ENCODE data around the gene KIAA0513. TPM values are rescaled to one million over a fixed set of nuclear protein-coding genes. Genes with fewer than 3 reads are reported as not detected.
A peak's percentile ranks its signal among the peaks of the same experiment; 100 is the strongest.

KIAA0513 gene
- total and polyA plus RNA-seq, 2 donors (not counting 3 experiments of a cell fraction or from before 2014, with no cell fraction given), result 1.8 to 4.3 TPM

GRCh38 chr16:84999200-84999599 is 28.4 kb upstream of the KIAA0513 start:
- intact Hi-C loops (cut with micrococcal nuclease) (no loop called here), dilution Hi-C loops (cut with MboI; ENCODE audit: extremely low pct_ligation_motif_present, low sequenced_read_pairs) (no loop called here)
- DNase-seq (ENCODE audit: low read depth, low spot score) (peak; percentile 69), FAIRE-seq (peak; percentile 74)
- ChIA-PET CTCF (interaction anchor here (0.7 to 2.6 kb wide), 2 partner anchors 17 to 88 kb away, joined by 3 to 12 read pairs; no protein-coding TSS in a partner anchor), POLR2A (no interaction called here)
- Histone ChIP-seq H3K27me3 (ENCODE audit: control insufficient read depth in 2 of 2, insufficient read depth in 2 of 2, low read length in 2 of 2) (no peaks in the 10 kb centered on the region), H3K79me2 (ENCODE audit: control insufficient read depth, insufficient read depth, low read length) (peaks cover 64% of the 10 kb centered on the region), H3K9me3 (replicated peaks; ENCODE audit: control insufficient read depth, insufficient read depth, low read length) (no peaks in the 10 kb centered on the region), H3K9ac (replicated peaks; ENCODE audit: extremely low read depth, insufficient read depth, low read length) (peak overlapping the region; percentile 24), H3K27ac (ENCODE audit: insufficient read depth, low read depth, low read length) (peak overlapping the region; percentile 69), H3K4me3 (replicated peaks in 1 of 3; ENCODE audit: insufficient read depth in 1 of 3, low read depth in 1 of 3, low read length in 3 of 3) (no peak overlapping the region), H2AFZ (ENCODE audit: low read depth, low read length) (no peak overlapping the region), H4K20me1 (replicated peaks; ENCODE audit: control insufficient read depth, extremely low read depth, insufficient read depth, low read length) (no peaks in the 10 kb centered on the region), H3K36me3 (ENCODE audit: control insufficient read depth in 2 of 2, extremely low read depth in 1 of 2, insufficient read depth in 2 of 2, low read length in 2 of 2) (peaks cover 2 to 3% of the 10 kb centered on the region in 2 experiments), H3K9me1 (replicated peaks; ENCODE audit: control insufficient read depth, extremely low read depth, insufficient read depth, low read length) (no peaks in the 10 kb centered on the region), H3K4me1 (ENCODE audit: control insufficient read depth, extremely low read depth, insufficient read depth, low read length) (peaks cover 22% of the 10 kb centered on the region), H3K4me2 (ENCODE audit: insufficient read depth, low read length) (peak overlapping the region; percentile 79)
- no TSS peak for BruUV-seq (replicated peaks)
- peak; percentile 64 for TF ChIP-seq FOS (IDR thresholded peaks at IDR 0.05; ENCODE audit: borderline replicate concordance, insufficient read depth, low read length)
- peak; percentile 45 for TF ChIP-seq JUN (IDR thresholded peaks at IDR 0.05; ENCODE audit: borderline replicate concordance, insufficient read depth, insufficient read length, low read depth)
- no peak for TF ChIP-seq POLR2AphosphoS5 (IDR thresholded peaks at IDR 0.05; ENCODE audit: insufficient read depth, low read depth, low read length)
- TF ChIP-seq MYC (IDR thresholded peaks at IDR 0.05; ENCODE audit: low read depth, low read length), result no peak
- no peak for TF ChIP-seq EZH2 (IDR thresholded peaks at IDR 0.05; ENCODE audit: borderline replicate concordance, low read depth, low read length, severe bottlenecking)

DNA sequence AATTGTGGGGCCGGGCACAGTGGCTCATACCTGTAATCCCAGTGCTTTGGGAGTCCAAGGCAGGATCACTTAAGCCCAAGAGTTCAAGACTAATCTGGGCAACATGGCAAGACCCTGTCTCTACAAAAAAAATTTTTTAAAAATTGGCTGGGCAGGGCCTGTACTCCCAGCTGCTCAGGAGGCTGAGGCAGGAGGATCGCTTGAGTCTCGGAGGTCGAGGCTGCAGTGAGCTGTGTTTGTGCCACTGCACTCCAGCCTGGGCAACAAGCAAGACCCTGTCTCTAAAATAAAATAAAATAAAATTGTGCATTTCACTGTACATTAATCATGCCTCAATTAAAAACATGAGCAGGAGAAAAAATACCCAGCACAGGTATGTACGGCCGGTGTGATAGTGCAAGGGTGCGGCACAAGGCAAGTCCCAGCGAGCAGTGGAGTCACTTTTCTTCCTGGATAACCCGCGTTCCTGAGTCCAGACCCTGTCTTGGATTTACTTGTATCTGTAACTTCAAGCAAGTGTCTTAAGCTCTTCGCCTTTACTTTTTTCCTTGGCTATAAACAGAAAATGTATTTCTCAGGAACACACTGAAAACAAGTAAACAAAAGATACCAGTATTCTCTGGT is 27.6 kb upstream of the KIAA0513 start:
- ChIA-PET POLR2A (no interaction called here), CTCF (interaction anchor here (2.6 kb wide), 1 partner anchor 87 kb away, joined by 12 read pairs; no protein-coding TSS in a partner anchor)
- intact Hi-C loops (cut with micrococcal nuclease), result no loop called here
- Histone ChIP-seq H3K4me3 (replicated peaks in 1 of 3; ENCODE audit: insufficient read depth in 1 of 3, low read depth in 1 of 3, low read length in 3 of 3) (no peak overlapping the region), H3K4me2 (ENCODE audit: insufficient read depth, low read length) (no peak overlapping the region), H3K36me3 (ENCODE audit: control insufficient read depth in 2 of 2, extremely low read depth in 1 of 2, insufficient read depth in 2 of 2, low read length in 2 of 2) (no peaks in the 10 kb centered on the region), H2AFZ (ENCODE audit: low read depth, low read length) (no peak overlapping the region), H3K4me1 (ENCODE audit: control insufficient read depth, extremely low read depth, insufficient read depth, low read length) (peaks cover 19% of the 10 kb centered on the region), H3K79me2 (ENCODE audit: control insufficient read depth, insufficient read depth, low read length) (peaks cover 69% of the 10 kb centered on the region), H3K9me1 (replicated peaks; ENCODE audit: control insufficient read depth, extremely low read depth, insufficient read depth, low read length) (no peaks in the 10 kb centered on the region), H4K20me1 (replicated peaks; ENCODE audit: control insufficient read depth, extremely low read depth, insufficient read depth, low read length) (no peaks in the 10 kb centered on the region), H3K27me3 (ENCODE audit: control insufficient read depth in 2 of 2, insufficient read depth in 2 of 2, low read length in 2 of 2) (no peaks in the 10 kb centered on the region), H3K9ac (replicated peaks; ENCODE audit: extremely low read depth, insufficient read depth, low read length) (no peak overlapping the region), H3K27ac (ENCODE audit: insufficient read depth, low read depth, low read length) (peak overlapping the region; percentile 69), H3K9me3 (replicated peaks; ENCODE audit: control insufficient read depth, insufficient read depth, low read length) (no peaks in the 10 kb centered on the region)
- FAIRE-seq, result no peak
- dilution Hi-C loops (cut with MboI; ENCODE audit: extremely low pct_ligation_motif_present, low sequenced_read_pairs), result no loop called here
- TF ChIP-seq CTCF (IDR thresholded peaks at IDR 0.05; ENCODE audit: extremely low read depth in 1 of 2, insufficient read depth in 1 of 2, low read depth in 1 of 2, low read length in 2 of 2), result no peak
- TF ChIP-seq MYC (IDR thresholded peaks at IDR 0.05; ENCODE audit: low read depth, low read length), result no peak
- no peak for TF ChIP-seq POLR2A (IDR thresholded peaks at IDR 0.05; ENCODE audit: low read depth, low read length)
- no peak for TF ChIP-seq MAX (IDR thresholded peaks at IDR 0.05; ENCODE audit: insufficient read depth, insufficient read length)
- TF ChIP-seq FOS (IDR thresholded peaks at IDR 0.05; ENCODE audit: borderline replicate concordance, insufficient read depth, low read length), result no peak
- TF ChIP-seq GATA2 (IDR thresholded peaks at IDR 0.05; ENCODE audit: insufficient read depth, insufficient read length, low read depth, low read length), result no peak
- no peak for TF ChIP-seq POLR2AphosphoS5 (IDR thresholded peaks at IDR 0.05; ENCODE audit: insufficient read depth, low read depth, low read length)
- TF ChIP-seq EZH2 (IDR thresholded peaks at IDR 0.05; ENCODE audit: borderline replicate concordance, low read depth, low read length, severe bottlenecking), result no peak
- no peak for TF ChIP-seq JUN (IDR thresholded peaks at IDR 0.05; ENCODE audit: borderline replicate concordance, insufficient read depth, insufficient read length, low read depth)
- no peak for DNase-seq (ENCODE audit: low read depth, low spot score)
- no TSS peak for BruUV-seq (replicated peaks)

Data from endothelial cell of umbilical vein (primary cell).